HG02642 (cell line): ENCODE measurements around the gene VCL.
"Not testable (repeated sequence)": the region's sequence is repeated elsewhere in the genome, so short reads cannot be mapped to it uniquely, and the experiment has no call there.

Experiments
- ATAC-seq: cut with Tn5 transposase; IDR thresholded peaks from one replicate; pipeline ENCODE4 v1.9.1; 2021; ENCODE audit warnings: mild to moderate bottlenecking; ENCODE audit not compliant: unreplicated experiment, poor library complexity

VCL gene

GRCh38 chr10:73997787-73998622, at the start of gene VCL:
VCL (plus strand) TSS chr10:73998116; CDS start chr10:73998208, 92 bp downstream.
- peak; percentile 97 for ATAC-seq

- ATAC-seq, result no peak
Measured at GRCh38 chr10:73948947-73949633, 48.8 kb upstream of the VCL start.

GRCh38 chr10:73950155-73950948, 47.6 kb upstream of the VCL start:
- ATAC-seq, result no peak

- no peak for ATAC-seq
Measured at GRCh38 chr10:73953665-73954064, 44.3 kb upstream of the VCL start.

DNA sequence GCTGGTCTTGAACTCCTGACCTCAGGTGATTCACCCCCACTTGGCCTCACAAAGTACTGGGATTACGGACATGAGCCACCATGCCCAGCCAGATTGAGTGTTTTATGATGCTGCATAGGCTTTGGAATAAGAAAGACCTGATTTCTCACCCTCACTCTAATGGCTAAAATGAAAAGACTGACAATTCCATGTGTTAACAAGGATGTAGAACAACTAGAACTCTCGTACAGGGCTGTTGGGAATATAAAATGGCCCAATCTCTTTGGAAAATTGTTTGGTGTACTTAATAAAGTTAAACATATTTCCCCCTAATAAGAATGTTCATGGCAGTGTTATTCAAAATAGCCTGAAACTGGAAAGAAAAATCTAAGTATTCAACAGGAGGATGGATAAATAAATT, 43.2 kb upstream of the VCL start:
- no peak for ATAC-seq

- no peak for ATAC-seq
Measured at GRCh38 chr10:73955719-73956118, 42.2 kb upstream of the VCL start.

- ATAC-seq, result peak; percentile 46
Measured at GRCh38 chr10:73956476-73957359, 41.2 kb upstream of the VCL start.

DNA sequence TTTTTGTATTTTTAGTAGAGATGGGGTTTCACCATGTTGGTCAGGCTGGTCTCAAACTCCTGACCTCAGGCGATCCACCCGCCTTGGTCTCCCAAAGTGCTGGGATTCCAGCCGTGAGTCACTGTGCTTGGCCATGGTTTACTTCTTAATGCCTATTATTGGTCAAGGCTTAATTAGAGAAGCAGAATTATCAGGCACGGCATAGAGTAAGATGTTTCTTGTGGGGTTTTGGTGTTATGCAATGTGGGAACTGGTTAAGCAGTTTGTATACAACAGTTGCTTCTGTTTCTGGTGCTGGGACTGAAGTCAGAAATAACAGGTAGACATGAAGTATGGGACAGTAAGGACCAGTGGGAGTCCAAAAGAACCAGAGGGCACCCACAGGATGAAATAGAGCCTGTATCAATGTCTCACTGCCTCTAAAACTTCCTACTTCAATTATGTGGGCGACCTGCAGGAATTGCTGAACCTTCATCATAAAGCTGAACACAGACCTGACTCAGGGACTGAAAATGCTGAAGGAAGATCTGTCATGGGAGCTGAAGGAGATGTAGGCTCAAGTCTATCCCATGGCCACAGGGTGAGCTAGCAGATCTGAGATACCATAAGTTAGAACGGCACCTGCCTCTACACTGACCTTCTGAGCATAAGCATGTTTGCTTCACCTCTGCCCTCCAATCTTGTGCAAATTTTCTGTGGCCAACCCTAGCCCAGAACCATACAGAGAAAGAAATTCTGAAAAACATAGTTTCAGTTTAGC, 38.3 kb upstream of the VCL start:
- no peak for ATAC-seq

- no peak for ATAC-seq
Measured at GRCh38 chr10:73962386-73962785, 35.5 kb upstream of the VCL start.

DNA sequence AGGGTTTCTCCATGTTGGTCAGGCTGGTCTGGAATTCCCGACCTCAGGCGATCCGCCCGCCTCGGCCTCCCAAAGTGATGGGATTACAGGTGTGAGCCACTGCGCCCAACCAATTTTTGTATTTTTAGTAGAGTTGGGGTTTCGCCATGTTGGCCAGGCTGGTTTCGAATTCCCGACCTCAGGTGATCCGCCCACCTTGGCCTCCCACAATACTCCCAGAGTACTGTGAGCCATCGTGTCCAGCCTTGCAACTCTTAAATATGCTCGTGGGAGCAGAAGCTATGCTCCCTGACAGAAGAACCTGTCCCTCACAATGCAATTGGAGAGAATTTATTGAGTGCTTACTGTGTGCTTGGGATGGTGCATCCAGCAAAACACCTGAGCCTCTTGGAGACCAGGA, 34.4 kb upstream of the VCL start:
- ATAC-seq, result not testable (repeated sequence)

DNA sequence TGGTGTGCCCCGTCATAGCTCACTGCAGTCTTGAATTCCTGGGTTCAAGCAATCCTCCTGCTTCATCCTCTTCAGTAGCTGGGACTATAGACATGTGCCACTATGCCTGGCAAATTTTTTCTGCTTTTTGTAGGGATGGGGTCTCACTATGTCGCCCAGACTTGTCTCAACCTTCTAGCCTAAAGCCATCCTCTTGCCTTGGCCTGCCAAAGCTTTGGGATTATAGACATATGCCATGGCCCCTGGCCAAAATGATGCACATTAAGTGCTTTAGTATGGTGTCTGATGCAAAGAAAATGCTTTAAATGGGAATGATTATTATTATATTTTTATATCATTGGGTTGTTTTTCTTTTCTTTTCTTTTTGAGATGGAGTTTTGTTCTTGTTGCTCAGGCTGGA, 33.2 kb upstream of the VCL start:
- no peak for ATAC-seq

GRCh38 chr10:73965267-73965889, 32.5 kb upstream of the VCL start:
- ATAC-seq, result not testable (repeated sequence)

DNA sequence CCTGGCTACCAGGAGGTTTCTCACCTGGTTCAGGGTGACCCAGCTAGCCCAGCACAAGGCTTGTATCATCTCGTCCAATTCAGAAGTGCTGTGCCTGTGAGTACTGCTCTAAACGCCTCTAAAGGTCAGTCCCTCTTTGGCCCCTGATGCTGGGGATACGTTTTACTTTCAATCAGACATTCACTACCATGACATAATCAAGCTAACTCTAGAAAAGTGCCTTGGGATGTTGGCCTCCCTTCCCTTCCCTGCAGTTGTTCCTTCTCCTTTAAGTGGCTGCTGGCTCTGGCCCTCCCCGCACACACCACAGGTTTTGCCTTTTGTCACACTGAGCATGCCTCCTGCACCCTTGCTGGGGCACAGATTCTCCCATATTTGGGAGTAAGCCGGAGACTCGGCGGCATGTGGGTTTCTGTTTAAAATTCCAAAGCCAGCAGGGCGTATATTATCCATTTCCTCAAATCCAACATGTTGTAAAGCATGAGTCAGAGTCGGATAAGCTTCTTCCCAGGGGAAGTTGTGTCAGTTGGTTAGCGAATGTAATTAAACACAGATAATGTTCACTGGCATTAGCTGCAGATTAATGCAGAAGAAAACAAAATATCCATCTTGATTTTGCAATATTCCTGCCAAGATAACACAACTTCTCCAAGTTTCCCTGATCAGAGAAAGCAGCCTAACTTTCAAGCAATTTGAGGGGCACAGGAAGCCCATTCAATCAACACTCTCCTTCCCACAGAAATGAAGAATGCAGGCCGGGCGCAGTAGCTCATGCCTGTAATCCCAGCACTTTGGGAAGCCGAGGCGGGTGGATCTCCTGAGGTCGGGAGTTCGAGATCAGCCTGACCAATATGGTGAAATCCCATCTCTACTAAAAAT, 31.8 kb upstream of the VCL start:
- no peak for ATAC-seq

DNA sequence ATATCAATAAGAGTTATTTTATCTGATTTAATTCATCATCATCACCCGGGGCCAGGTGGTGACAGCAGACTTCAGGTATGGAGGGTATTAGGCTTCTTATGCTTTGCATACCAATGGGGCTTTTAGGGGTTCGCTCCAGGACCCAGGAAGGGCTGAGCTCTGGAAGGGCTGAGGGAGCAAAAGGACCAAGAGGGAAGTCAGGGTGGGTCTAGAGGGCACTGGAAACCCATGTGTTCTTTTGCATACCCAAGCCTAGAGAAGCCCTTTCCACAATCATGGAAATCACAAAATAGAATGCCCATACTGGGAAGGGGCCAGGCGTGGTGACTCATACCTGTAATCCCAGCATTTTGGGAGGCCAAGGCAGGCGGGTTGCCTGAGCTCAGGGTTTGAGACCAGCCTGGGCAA, 30.9 kb upstream of the VCL start:
- no peak for ATAC-seq

- no peak for ATAC-seq
Measured at GRCh38 chr10:73967544-73967943, 30.4 kb upstream of the VCL start.

DNA sequence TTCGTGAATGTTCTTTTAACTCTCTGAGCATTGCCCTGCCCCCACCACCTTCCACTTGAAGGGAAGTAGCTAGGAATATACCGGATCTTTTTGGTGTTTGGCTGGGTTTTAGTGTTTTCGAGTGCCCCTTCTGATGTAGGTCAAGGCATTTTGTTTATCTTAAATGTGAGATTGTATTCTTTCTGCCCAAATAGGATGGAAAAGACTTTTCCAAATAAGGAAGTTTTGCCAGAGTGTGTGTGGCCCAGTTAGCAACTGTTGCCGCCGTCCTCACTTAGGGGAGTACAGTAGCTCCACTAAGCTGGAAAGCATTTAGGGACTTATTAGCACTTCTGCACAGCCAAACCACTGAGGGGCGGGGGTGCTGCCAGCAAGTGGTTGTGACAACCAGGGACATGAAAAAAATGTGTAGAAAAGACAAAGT, 29.8 kb upstream of the VCL start:
- ATAC-seq, result no peak

DNA sequence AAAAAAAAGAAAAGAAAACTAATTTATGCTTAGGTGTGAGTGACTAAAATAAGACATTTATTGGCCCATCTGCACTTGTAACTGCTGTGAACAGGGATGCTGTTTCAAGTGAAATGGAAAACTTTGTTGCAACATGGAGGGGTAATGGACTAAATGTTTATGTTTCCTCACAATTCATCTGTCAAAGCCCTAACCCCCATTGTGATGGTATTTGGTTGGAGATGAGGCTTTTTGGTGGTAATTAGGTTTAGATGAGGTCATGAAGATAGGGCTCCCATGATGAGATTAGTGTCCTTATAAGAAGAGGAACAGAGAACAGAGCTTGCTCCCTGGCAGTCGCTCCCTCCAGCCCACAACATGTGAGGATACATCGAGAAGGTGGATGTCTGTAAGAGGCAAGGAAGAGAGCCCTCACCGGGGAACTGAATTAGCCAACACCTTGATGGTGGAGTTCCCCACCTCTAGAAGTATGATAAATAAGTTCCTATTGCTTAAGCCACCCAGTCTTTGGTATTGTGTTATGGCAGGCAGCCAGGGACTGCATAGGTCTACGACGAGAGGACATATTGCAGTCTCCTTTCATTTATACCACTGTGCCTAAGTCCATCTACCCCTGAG, 28.6 kb upstream of the VCL start:
- ATAC-seq, result no peak
